ENCODE results near the gene GLG1.

DNA sequence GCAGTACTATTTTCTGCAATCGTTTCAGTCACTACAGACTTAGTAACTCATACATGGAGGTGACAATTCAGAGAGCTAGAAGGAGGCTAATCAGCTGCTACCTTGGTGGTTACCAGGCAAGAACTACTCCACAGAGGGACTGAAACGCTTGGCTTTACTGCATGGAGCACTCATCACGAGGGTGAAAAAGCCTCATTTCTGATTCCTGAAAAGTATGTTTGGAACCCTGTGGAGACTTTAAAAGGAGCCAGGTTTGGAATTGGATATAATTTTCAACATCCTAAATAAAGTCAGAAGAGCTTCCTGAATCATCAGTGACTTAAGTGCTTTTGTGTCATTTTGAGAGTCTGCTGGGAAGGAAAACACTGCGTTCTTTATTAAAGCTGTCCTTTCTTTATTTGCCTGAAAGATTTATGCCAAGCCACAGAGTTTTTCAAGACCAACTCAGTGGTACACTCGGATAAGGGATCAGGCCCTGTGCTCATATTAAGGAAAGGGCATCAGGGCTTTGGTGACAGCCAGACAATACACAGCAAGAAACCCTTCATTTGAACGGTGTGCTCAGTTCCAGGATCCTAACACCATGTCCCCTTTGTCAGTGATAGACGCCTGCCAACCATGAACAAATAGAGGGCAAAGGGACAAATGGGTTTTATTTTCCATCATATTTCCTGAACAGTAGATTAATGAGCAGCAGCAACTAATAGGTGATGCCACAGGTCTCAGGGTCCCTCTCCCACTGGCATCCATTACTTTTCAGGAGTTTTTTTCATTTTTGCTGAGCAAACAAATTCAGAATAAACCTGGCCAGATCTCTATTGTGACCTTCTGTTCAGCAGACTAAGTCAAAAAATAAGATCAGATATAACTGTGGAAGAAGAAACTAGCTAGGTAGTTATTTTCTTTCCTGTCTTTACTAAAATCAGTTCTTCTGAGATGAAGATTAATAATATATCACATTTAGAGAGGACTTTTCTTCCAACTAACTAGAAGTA is 105.1 kb downstream of the GLG1 start:
- TF ChIP-seq GABPA (IDR thresholded peaks at IDR 0.05; ENCODE audit: low read depth) (no peak), POLR2AphosphoS5 (IDR thresholded peaks at IDR 0.05; ENCODE audit: low read depth) (no peak), SPI1 (IDR thresholded peaks at IDR 0.05; ENCODE audit: borderline replicate concordance, low read depth) (no peak)
- TF ChIP-seq, protein P1, sequence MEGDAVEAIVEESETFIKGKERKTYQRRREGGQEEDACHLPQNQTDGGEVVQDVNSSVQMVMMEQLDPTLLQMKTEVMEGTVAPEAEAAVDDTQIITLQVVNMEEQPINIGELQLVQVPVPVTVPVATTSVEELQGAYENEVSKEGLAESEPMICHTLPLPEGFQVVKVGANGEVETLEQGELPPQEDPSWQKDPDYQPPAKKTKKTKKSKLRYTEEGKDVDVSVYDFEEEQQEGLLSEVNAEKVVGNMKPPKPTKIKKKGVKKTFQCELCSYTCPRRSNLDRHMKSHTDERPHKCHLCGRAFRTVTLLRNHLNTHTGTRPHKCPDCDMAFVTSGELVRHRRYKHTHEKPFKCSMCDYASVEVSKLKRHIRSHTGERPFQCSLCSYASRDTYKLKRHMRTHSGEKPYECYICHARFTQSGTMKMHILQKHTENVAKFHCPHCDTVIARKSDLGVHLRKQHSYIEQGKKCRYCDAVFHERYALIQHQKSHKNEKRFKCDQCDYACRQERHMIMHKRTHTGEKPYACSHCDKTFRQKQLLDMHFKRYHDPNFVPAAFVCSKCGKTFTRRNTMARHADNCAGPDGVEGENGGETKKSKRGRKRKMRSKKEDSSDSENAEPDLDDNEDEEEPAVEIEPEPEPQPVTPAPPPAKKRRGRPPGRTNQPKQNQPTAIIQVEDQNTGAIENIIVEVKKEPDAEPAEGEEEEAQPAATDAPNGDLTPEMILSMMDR (IDR thresholded peaks at IDR 0.05; ENCODE audit: insufficient read depth, low read length), result no peak
- TF ChIP-seq, protein P2, sequence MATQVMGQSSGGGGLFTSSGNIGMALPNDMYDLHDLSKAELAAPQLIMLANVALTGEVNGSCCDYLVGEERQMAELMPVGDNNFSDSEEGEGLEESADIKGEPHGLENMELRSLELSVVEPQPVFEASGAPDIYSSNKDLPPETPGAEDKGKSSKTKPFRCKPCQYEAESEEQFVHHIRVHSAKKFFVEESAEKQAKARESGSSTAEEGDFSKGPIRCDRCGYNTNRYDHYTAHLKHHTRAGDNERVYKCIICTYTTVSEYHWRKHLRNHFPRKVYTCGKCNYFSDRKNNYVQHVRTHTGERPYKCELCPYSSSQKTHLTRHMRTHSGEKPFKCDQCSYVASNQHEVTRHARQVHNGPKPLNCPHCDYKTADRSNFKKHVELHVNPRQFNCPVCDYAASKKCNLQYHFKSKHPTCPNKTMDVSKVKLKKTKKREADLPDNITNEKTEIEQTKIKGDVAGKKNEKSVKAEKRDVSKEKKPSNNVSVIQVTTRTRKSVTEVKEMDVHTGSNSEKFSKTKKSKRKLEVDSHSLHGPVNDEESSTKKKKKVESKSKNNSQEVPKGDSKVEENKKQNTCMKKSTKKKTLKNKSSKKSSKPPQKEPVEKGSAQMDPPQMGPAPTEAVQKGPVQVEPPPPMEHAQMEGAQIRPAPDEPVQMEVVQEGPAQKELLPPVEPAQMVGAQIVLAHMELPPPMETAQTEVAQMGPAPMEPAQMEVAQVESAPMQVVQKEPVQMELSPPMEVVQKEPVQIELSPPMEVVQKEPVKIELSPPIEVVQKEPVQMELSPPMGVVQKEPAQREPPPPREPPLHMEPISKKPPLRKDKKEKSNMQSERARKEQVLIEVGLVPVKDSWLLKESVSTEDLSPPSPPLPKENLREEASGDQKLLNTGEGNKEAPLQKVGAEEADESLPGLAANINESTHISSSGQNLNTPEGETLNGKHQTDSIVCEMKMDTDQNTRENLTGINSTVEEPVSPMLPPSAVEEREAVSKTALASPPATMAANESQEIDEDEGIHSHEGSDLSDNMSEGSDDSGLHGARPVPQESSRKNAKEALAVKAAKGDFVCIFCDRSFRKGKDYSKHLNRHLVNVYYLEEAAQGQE (IDR thresholded peaks at IDR 0.05; ENCODE audit: insufficient replicate concordance, low read depth), result no peak
